Activated CD4-positive, alpha-beta T cell treated with anti-CD3 and anti-CD28 coated beads for 4 hours (primary cell): Measurements from ENCODE around the gene DPP6.
"Not testable (repeated sequence)": the region's sequence is repeated elsewhere in the genome, so short reads cannot be mapped to it uniquely, and the experiment has no call there.

Experiments used
- DNase-seq, 2 donors: peaks; one replicate each; pipeline ENCODE4 v3.0.0-alpha.2; 2020

Gene DPP6

DNA sequence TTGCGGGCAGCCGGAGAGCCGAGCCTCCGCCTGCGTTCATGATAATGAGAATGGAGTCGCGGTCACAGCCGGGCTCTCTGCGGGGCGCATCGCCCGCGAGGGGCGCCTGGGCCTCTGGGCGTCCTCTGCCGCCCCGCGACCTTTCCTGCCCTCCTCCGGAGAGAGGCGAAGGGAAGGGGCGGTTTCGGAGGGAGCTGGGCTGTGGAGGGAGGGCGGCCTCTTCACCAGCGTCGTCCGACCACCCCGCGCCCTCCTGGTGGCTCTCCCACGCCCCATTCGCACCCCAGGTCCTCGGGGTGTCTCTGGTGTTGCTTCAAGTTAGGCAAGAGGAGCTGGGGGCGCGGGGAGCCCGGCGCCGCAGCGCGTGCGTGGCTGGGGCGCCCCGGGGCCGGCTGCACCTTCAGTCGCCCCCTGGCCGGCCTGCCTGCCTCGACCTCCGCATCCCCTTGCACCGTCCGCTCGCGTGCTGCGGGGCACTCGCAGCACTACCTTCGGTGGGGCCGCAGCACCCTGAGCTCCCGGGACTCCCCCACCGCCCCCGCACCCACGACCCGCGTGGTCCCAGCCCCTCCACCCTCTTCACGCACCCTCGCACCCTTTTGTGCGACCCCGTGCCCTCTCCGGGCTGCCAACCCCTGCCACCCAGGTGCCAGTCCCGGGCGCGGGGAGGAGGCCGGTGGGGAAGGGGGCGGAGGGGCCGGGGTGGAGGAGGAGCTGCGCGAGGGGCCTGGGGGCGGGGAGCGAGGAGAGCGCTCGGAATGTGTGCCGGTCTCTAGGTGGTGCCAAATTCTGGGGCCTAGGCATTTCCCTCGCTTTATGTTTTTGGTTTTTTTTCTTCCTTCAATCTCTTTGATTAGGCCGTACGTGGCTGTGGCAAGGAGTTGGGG, at the start of gene DPP6:
Gene DPP6, plus strand, starts transcription at position 756 of the 887 bp plus-strand sequence.
- not testable (repeated sequence) for DNase-seq

GRCh38 chr7:154009423-154009911, 42.7 kb upstream of the DPP6 start:
- not testable (repeated sequence) for DNase-seq

DNA sequence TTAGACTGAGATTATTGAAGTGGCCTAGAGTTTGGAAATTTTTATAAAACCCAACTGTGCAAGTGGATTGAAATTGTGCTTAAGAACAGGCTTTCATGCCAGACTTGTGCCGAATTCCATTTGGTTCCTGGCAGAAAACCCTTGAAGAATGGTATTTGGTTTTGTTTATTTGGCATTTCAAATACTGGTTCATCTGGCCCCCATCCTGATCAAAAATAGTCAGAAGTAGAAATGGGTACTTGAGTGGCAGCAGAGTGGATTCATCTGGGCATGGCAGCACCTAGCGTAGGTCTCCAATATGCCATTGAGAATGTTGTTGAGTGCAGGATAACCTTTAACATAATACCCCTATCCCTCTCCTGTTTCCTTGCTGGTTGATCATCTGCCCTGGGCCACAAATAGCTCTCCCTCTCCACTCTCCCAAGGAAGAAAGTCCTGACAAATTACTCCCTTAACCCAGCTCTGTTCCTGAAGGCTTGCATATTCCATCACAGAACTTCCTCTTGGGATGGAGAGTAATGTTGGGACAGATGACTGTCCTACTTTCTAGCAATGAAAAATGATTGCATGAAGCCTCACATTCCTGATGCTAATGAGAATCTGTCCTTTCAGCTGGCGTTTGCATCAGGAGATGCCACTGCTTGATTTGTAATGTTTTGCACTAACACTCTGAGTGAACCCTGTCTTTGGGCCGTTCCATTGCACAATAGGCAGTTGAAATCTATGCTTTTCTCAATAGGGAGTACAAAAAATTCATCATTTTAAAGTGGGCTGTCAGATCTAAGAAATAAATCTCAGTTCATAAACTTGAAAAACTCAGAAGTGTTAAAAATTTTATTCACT, 41.3 kb upstream of the DPP6 start:
- not testable (repeated sequence) for DNase-seq

DNA sequence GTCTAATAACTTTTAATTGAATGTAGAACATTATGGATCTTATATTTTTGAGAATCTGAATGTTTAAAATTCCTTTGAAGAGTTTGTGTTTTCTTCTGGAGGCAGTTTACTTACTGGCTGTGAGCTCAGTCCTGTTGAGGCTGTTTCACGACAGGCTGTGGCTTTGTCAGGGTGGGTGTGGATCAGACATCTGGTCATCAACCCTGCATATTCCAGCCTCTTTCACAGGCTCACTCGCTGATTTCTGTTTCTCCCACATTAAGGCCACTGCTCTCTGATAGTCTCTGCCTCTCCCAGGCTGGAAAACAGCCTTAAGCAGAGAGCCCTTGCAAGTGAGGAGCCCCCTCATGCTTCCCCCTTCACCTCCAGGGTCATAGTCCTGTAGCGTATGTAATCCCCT, 39.4 kb upstream of the DPP6 start:
- not testable (repeated sequence) for DNase-seq

GRCh38 chr7:154015636-154016035, 36.6 kb upstream of the DPP6 start:
- DNase-seq, result not testable (repeated sequence)

GRCh38 chr7:154018354-154018753, 33.8 kb upstream of the DPP6 start:
- DNase-seq, result not testable (repeated sequence)

GRCh38 chr7:154027805-154028204, 24.4 kb upstream of the DPP6 start:
- DNase-seq, result not testable (repeated sequence)

GRCh38 chr7:154030476-154031080, 21.6 kb upstream of the DPP6 start:
- DNase-seq, result not testable (repeated sequence)

- not testable (repeated sequence) for DNase-seq
Observed at GRCh38 chr7:154039466-154040165, 12.6 kb upstream of the DPP6 start.

DNA sequence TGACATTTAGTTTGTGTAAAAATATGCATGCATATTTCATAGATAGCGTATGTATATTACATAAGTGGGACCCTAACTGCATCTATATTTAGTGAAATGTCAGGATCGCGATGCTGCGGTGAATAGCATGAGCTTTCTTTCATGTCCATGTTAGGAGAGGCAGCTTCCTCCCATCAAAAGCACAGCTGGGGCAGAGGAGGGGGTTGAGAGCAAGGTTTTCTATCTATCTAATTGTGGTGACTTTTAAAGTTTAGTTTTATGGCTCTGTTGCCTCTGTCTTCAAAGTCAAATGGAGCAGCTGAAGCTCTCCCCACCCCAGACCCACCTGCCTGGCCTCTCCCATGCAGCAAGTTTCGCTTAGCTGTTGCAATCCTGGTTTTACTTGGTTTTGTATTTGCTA, 1.8 kb upstream of the DPP6 start:
- not testable (repeated sequence) for DNase-seq

DNA sequence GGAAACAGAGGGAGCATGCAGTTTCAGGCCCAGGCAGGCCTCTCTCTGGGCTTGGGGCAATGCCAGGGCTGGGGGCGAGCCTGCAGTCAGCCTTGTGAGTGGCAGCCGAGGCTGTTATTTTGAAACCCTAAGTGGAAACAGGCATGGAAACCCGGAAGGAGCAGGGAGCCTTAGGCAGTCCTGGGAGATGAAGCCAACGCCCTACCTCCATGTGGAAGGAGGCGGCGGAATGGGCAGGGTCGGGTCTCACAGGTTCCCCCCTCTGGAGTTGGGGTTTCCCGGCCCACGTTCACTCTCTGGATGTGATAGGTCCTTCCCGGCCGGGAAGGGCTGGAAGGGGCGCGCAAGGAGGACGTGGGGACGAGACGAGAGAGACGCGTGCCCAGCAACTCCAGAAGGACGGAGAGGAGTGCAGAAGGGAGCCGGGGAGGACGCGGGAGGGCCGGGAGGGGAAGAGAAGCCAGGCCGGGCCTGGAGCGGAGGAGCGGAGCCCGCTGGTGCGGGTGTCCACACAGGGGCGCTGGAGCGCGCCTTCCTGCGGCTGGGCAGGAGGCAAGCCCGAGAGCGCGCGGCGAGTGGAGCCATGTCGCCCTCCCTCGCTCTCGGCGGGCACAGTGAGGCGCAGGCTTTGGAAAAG, 1.1 kb upstream of the DPP6 start:
- not testable (repeated sequence) for DNase-seq

DNA sequence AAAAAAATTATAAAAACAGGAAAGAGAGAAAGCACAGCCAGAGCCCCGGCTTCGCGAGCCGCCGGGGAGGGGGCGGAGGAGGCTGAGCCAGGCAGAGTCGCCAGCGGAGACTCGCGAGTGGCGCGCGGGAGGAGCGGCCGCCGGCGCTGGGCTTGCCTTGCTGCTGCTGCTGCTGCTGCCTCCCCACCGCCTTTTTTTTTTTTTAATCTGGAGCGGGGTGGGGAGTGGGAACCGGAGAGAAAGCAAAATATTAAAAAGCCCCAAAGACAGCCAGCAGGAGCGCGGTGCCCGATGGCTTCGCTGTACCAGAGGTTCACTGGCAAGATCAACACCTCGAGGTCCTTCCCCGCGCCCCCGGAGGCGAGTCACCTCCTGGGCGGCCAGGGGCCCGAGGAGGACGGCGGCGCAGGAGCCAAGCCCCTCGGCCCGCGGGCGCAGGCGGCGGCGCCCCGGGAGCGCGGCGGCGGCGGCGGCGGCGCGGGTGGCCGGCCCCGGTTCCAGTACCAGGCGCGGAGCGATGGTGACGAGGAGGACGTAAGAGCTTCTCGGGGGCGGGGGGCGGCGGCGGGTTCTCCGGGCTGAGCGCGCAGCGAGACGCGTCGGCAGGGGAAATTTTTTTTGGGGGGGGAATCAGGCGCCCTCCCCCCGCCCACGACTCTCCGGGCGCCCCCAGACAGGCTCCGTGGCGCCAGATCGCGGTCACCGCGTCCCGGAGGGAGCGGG, 493 bp downstream of the DPP6 start:
- DNase-seq, result not testable (repeated sequence)

- DNase-seq, result not testable (repeated sequence)
Observed at GRCh38 chr7:154053466-154054312, 1.5 kb downstream of the DPP6 start.

- not testable (repeated sequence) for DNase-seq
Observed at GRCh38 chr7:154054664-154055063, 2.5 kb downstream of the DPP6 start.

DNA sequence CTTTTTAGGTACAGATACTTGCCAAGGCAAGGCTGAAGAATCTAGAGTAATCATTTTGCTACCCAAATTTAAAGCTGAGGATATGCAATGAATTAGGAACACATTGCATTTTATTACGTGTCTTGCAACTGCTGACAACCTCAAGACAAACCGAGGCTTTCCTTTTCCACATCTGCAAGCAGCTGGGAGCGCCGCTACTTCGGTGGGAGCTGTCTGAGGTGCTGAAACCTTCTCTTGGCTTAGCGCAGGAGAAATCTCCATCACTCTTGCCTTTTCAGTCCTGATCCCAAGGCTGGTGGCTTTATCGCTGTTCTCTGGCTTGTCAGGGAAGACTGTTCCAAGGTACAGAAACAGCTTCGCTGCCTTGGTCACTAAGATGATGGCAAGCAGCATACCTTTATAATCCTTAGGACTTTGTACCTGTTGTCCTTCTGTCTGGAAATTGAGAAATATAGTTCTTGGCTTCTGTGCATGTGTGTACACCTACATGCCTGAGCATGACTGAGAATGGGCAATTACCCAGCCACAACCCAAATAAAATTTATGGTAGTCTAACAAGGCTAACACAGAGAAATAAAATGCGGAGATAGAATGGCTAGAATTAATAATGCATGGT, 3.4 kb downstream of the DPP6 start:
- not testable (repeated sequence) for DNase-seq

DNA sequence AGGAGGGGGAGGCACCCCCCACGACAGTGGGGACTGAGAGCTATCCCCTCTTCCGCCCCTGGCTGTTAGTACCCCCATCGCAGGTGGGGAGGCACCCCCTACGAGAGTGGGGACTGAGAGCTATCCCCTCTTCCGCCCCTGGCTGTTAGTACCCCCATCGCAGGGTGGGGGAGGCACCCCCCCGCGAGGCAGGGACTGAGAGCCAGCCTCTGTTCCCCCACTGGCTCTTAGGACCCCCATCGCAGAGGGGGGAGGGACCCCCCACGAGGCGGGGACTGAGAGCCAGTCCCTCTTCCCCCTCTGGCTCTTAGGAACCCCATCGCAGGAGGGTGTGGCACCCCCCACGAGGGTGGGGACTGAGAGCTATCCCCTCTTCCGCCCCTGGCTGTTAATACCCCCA, 6.6 kb downstream of the DPP6 start:
- not testable (repeated sequence) for DNase-seq

DNA sequence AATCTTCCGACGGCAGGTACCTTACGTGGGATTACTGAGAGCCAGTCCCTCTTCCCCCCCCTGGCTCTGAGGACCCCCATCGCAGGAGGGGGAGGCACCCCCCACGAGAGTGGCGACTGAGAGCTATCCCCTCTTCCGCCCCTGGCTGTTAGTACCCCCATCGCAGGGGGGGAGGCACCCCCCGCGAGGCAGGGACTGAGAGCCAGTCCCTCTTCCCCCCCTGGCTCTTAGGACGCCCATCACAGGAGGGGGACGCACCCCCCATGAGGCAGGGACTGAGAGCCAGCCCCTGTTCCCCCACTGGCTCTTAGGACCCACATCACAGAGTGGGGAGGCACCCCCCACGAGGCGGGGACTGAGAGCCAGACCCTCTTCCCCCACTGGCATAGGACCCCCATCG, 8.4 kb downstream of the DPP6 start:
- DNase-seq, result not testable (repeated sequence)

GRCh38 chr7:154071833-154072232, 19.6 kb downstream of the DPP6 start:
- DNase-seq, result not testable (repeated sequence)

DNA sequence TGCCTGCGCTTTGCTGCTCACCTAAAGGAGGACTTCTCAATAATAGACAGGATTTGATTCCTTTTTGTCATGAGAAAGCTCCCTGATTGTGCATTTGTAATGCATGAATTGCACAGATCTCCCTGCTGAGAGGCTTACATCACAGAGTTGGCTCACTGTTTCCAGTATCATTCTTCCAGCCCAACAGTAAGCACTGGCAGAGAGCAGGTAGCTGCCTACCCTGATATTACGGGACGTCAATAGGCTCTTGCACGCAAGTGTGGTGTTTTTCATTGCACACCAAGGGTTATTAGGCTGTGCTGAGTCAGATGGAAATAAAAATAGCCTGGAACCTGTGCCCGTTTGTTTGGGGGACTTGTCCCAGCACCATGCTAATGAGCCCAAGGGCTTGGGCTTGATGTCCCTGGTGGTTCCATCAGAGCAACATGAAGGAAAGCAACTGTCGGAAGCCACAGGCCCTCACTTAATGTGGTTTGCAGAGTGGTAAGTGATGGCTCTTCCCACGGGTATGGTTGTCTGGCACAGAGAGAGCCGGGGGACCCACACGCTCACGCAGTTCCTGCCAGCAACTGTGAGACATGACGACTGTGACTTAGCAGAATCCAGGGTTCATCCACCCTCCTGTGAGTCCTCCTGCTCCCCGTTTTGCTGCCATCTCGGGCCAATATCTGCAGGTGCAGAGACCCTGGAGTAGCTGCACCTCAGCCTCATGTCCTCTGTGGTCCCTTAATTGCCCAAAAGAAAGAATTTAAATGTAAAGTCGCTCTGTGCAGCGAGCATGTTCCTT, 20.4 kb downstream of the DPP6 start:
- DNase-seq, result not testable (repeated sequence)
